Right atrium auricular region (tissue), 2 donors: ENCODE measurements around the gene ZNF783. TPM values are rescaled to one million over a fixed set of nuclear protein-coding genes. Genes with fewer than 3 reads are reported as not detected.
A peak's percentile ranks its signal among the peaks of the same experiment; 100 is the strongest.

ENCODE experiments used
- DNase-seq: peaks from one replicate; pipeline ENCODE4 v3.0.0-alpha.2; 2019; ENCODE audit warnings: low spot score
- H3K27ac ChIP-seq, 2 donors: fragments of 200-600 bp; sonication (generic); 1 replicate in 1 of 2; 2 replicates in 1 of 2; pipeline ENCODE4 v1.5.1; 2016 to 2019
- H3K27me3 ChIP-seq, 2 donors: fragments of 200-600 bp; sonication (generic); one replicate each; pipeline versions ENCODE4 v1.5.1 to v1.6.0; 2017 to 2019
- H3K36me3 ChIP-seq: fragments of 200-600 bp; sonication (generic); one replicate; pipeline ENCODE4 v1.5.1; 2016
- H3K4me1 ChIP-seq, 2 donors: fragments of 200-600 bp; sonication (generic); one replicate each; pipeline versions ENCODE4 v1.5.1 to v1.6.0; 2017 to 2019
- H3K4me3 ChIP-seq, 2 donors: fragments of 200-600 bp; sonication (generic); 1 replicate in 1 of 2; 2 replicates in 1 of 2; pipeline ENCODE4 v1.5.1; 2017 to 2019; ENCODE audit warnings: mild to moderate bottlenecking in 1 of 2, moderate library complexity in 1 of 2
- H3K9me3 ChIP-seq, 2 donors: fragments of 200-600 bp; sonication (generic); one replicate each; pipeline ENCODE4 v1.5.1; 2019
- total RNA-seq, 2 donors: library from RNA; depleted of rRNA; stranded (reverse); fragments of >200 nt; gene quantifications; one replicate each; pipeline ENCODE4 v1.1.0, GENCODE V29; 2016
- TF ChIP-seq, protein P1 (sequence below), 2 donors: fragments of 200-600 bp; sonication (generic); IDR thresholded peaks; one replicate each; pipeline ENCODE4 v1.5.1; 2019; ENCODE audit warnings: antibody characterized with exemption in 2 of 2

Gene ZNF783
- total RNA-seq, 2 donors from 2014 or later: 3.7 to 5.1 TPM

DNA sequence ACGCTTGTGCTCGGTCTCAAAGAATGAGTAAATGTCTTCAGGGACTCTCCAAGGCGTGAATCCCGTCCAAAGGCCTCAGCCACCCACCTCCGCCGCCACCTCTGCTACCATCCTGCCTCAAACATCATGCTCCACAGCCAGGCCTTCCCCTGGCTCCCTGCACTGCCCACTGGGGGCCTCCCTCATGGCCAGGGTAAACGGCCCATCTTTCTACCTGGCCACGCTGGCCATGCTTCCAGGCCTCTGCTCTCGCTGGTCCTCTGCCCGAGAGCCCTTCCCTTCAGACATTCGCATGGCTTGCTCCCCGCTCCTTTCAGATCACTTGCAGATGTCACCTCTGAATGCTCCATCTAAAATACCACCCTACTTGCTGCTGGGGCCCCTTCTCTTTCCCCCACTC is 40.2 kb downstream of the ZNF783 start:
- H3K27me3 ChIP-seq: no peaks in the 10 kb centered on the region
- no peaks in the 10 kb centered on the region for H3K4me1 ChIP-seq
- DNase-seq: peak; percentile 48

GRCh38 chr7:149302865-149303264 is 40.9 kb downstream of the ZNF783 start:
- no peaks in the 10 kb centered on the region for H3K36me3 ChIP-seq
- no peak overlapping the region for H3K4me3 ChIP-seq
- H3K4me1 ChIP-seq: no peaks in the 10 kb centered on the region
- TF ChIP-seq, protein P1, sequence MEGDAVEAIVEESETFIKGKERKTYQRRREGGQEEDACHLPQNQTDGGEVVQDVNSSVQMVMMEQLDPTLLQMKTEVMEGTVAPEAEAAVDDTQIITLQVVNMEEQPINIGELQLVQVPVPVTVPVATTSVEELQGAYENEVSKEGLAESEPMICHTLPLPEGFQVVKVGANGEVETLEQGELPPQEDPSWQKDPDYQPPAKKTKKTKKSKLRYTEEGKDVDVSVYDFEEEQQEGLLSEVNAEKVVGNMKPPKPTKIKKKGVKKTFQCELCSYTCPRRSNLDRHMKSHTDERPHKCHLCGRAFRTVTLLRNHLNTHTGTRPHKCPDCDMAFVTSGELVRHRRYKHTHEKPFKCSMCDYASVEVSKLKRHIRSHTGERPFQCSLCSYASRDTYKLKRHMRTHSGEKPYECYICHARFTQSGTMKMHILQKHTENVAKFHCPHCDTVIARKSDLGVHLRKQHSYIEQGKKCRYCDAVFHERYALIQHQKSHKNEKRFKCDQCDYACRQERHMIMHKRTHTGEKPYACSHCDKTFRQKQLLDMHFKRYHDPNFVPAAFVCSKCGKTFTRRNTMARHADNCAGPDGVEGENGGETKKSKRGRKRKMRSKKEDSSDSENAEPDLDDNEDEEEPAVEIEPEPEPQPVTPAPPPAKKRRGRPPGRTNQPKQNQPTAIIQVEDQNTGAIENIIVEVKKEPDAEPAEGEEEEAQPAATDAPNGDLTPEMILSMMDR (IDR thresholded peaks at IDR 0.05): no peak
- no peak overlapping the region for H3K27ac ChIP-seq
- H3K9me3 ChIP-seq: no peaks in the 10 kb centered on the region
- no peak for DNase-seq
- no peaks in the 10 kb centered on the region for H3K27me3 ChIP-seq

More for the DNA sequence above, 40.2 kb downstream of the ZNF783 start:
- H3K9me3 ChIP-seq: no peaks in the 10 kb centered on the region
- no peaks in the 10 kb centered on the region for H3K36me3 ChIP-seq
- H3K27ac ChIP-seq: no peak overlapping the region
- no peak overlapping the region for H3K4me3 ChIP-seq
- TF ChIP-seq, protein P1 (IDR thresholded peaks at IDR 0.05): no peak

- Histone ChIP-seq H3K4me1 (no peaks in the 10 kb centered on the region), H3K27ac (no peak overlapping the region), H3K9me3 (no peaks in the 10 kb centered on the region), H3K4me3 (no peak overlapping the region), H3K36me3 (no peaks in the 10 kb centered on the region), H3K27me3 (no peaks in the 10 kb centered on the region)
- TF ChIP-seq, protein P1 (IDR thresholded peaks at IDR 0.05): no peak
- peak; percentile 28 for DNase-seq
Measured at GRCh38 chr7:149304006-149304405, 42.0 kb downstream of the ZNF783 start.

- no peaks in the 10 kb centered on the region for H3K4me1 ChIP-seq
- H3K4me3 ChIP-seq: no peak overlapping the region
- no peaks in the 10 kb centered on the region for H3K9me3 ChIP-seq
- no peaks in the 10 kb centered on the region for H3K27me3 ChIP-seq
- DNase-seq: peak; percentile 4
- H3K36me3 ChIP-seq: no peaks in the 10 kb centered on the region
- TF ChIP-seq, protein P1 (IDR thresholded peaks at IDR 0.05): no peak
- H3K27ac ChIP-seq: no peak overlapping the region
Measured at GRCh38 chr7:149306854-149307253, 44.9 kb downstream of the ZNF783 start.

DNA sequence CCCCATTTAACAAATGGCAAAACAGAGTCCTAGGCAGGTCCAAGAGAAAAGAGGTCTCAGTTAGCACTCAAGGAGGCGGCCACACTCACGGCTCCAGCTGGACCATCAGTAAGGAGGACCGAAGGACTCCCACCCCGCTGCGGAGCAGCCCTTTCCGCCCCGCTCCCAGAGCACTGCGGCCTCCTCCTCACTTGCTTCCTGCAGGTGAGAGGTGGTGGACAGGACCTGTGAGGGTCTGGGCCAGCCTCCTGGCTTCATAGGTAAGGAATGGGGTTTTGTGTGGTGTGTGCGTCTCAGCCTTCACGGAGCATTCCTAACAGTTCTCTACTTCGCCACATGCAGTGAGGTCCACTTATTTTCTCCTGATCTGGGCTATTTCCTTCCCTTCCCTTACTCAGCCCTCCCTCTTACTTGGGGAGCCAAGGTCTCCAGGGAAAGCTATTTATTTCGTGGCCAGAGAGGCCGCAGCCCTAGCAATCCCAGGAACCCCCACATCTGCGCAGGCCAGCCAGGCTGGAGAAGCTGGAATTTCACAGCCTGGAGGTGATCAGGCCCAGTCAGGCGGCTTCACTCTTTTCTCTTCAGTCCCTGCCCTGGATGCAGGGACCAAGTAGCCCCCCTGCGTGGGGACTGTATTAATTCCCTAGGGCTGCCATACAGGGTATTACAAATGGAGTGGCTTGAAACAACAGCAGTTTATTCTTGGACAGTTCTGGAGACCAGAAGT is 45.9 kb downstream of the ZNF783 start:
- Histone ChIP-seq H3K4me3 (no peak overlapping the region), H3K36me3 (no peaks in the 10 kb centered on the region), H3K4me1 (no peaks in the 10 kb centered on the region), H3K9me3 (no peaks in the 10 kb centered on the region), H3K27me3 (no peaks in the 10 kb centered on the region), H3K27ac (no peak overlapping the region)
- TF ChIP-seq, protein P1 (IDR thresholded peaks at IDR 0.05): no peak
- peak; percentile 51 for DNase-seq
